ENCODE results near the gene PI4K2A.
"Not testable (repeated sequence)": the region's sequence is repeated elsewhere in the genome, so short reads cannot be mapped to it uniquely, and the experiment has no call there.

PI4K2A gene

DNA sequence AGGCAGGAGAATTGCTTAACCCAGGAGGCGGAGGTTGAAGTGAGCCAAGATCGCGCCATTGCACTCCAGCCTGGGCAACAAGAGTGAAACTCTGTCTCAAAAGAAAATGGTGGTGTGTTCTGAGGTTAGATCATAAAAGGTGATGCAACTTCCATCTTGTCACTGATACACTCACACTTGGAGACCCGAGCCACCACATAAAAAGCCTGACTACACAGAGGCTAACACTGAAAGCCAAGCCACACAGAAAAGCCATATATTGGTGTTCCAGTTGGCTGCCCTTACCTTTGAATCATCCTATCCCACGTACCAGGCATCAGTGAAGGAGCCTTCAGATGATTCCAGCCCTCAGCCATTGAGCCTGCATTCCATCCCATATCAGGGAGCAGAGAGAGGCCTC is 11.2 kb upstream of the PI4K2A start:
- Histone ChIP-seq H3K27me3 (ENCODE audit: control insufficient read depth in 5 of 5, insufficient read depth in 4 of 5, low read length in 5 of 5) (no peaks in the 10 kb centered on the region), H3K9me3 (ENCODE audit: control insufficient read depth in 5 of 5, low read length in 5 of 5) (no peaks in the 10 kb centered on the region), H3K27ac (ENCODE audit: low read depth, low read length) (no peak overlapping the region), H3K4me1 (ENCODE audit: control insufficient read depth in 5 of 5, insufficient read depth in 5 of 5, low read length in 5 of 5) (peaks cover 0 to 15% (median 13%) of the 10 kb centered on the region in 5 donors), H3K4me3 (ENCODE audit: low read depth in 1 of 5, low read length in 5 of 5) (no peak overlapping the region), H3K36me3 (ENCODE audit: control insufficient read depth in 5 of 5, insufficient read depth in 5 of 5, low read length in 5 of 5) (no peaks in the 10 kb centered on the region), H3K9ac (ENCODE audit: low read length in 5 of 5) (no peak overlapping the region)

GRCh38 chr10:97631098-97631497 is 9.4 kb upstream of the PI4K2A start:
- no peak overlapping the region for H3K9ac ChIP-seq (ENCODE audit: low read length in 5 of 5)
- no peak overlapping the region for H3K4me3 ChIP-seq (ENCODE audit: low read depth in 1 of 5, low read length in 5 of 5)
- H3K27ac ChIP-seq (ENCODE audit: low read depth, low read length) = no peak overlapping the region
- H3K4me1 ChIP-seq (ENCODE audit: control insufficient read depth in 5 of 5, insufficient read depth in 5 of 5, low read length in 5 of 5) = peaks cover 0 to 15% (median 13%) of the 10 kb centered on the region in 5 donors
- H3K27me3 ChIP-seq (ENCODE audit: control insufficient read depth in 5 of 5, insufficient read depth in 4 of 5, low read length in 5 of 5) = no peaks in the 10 kb centered on the region
- H3K9me3 ChIP-seq (ENCODE audit: control insufficient read depth in 5 of 5, low read length in 5 of 5) = no peaks in the 10 kb centered on the region
- H3K36me3 ChIP-seq (ENCODE audit: control insufficient read depth in 5 of 5, insufficient read depth in 5 of 5, low read length in 5 of 5) = no peaks in the 10 kb centered on the region

DNA sequence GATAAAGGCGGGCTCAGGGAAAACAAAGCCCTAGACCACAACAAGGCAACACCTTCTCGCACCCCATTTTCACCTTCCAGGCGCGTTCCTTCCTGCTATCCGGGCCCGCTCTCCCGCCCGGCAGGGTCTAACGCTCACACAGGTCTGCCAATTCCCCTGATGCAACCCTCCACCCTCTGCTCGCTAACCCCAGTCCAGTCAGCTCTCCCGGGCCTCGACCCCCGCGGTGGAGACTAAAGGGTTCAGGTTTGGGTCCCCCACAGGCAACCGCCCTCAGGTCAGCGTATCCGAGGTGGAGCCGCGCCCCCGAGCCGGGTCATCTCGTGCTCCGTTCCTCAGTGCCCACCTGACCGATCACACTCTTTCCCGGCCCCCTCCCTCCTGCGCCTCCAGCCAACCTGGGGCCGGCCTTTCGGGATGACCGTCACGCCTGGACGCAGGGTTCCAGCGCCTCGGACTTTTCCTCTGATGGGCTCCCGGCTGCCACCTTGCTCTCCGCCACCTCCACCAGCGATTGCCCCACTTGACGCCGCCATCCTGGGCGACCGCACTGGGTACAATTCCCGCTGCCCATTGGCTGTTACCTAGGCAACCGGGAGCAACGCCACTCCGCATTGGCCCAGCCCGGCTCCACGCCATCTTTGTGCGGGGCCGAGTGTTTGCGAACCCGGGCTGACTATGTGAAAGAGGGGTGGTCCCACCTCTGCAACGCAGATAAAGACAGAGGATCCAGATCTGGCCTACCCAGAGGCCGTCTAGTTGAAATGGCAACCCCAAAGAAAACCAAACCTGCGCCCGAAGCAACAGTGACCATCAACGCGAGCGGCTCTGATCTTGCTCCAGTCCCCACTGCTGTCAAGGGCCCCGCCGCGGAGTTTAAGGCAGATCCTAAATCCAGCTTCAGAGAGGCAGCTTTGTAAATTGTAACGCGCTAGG is 7.3 kb upstream of the PI4K2A start, which contains the start of gene MORN4:
MORN4 (minus strand) TSS at position 552 of the 936 bp plus-strand sequence. CDS start 13,847 bp downstream, outside the sequence.
- peak within 1 kb of the TSS; percentile 82 to 94 (median 89) for H3K4me3 ChIP-seq (ENCODE audit: low read depth in 1 of 5, low read length in 5 of 5)
- H3K27ac ChIP-seq (ENCODE audit: low read depth, low read length) = peak within 1 kb of the TSS; percentile 23
- H3K9me3 ChIP-seq (ENCODE audit: control insufficient read depth in 5 of 5, low read length in 5 of 5) = no peaks in the 10 kb centered on the region
- H3K9ac ChIP-seq (ENCODE audit: low read length in 5 of 5) = peak within 1 kb of the TSS; percentile 19 to 78 (median 51)
- H3K27me3 ChIP-seq (ENCODE audit: control insufficient read depth in 5 of 5, insufficient read depth in 4 of 5, low read length in 5 of 5) = no peaks in the 10 kb centered on the region
- peaks cover 0 to 15% (median 13%) of the 10 kb centered on the region in 5 donors for H3K4me1 ChIP-seq (ENCODE audit: control insufficient read depth in 5 of 5, insufficient read depth in 5 of 5, low read length in 5 of 5)
- H3K36me3 ChIP-seq (ENCODE audit: control insufficient read depth in 5 of 5, insufficient read depth in 5 of 5, low read length in 5 of 5) = no peaks in the 10 kb centered on the region

DNA sequence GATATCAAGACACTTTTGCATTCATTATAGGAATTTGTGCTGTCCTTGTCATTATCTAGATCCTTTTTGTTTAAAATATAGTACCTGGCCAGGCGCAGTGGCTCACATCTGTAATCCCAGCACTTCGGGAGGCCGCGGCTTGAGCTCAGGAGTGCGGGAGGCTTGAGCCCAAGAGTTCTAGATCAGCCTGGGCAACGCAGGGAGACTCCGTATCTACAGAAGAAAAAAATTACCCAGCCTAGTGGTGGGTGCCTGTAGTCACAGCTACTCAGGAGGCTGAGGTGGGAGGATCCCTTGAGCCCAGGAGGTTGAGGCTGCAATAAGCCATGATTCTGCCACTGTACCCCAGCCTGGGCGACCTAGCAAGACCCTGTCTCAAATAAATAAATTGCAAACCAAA is 6.5 kb upstream of the PI4K2A start:
- Histone ChIP-seq H3K9me3 (ENCODE audit: control insufficient read depth in 5 of 5, low read length in 5 of 5) (no peaks in the 10 kb centered on the region), H3K27ac (ENCODE audit: low read depth, low read length) (no peak overlapping the region), H3K36me3 (ENCODE audit: control insufficient read depth in 5 of 5, insufficient read depth in 5 of 5, low read length in 5 of 5) (no peaks in the 10 kb centered on the region), H3K4me1 (ENCODE audit: control insufficient read depth in 5 of 5, insufficient read depth in 5 of 5, low read length in 5 of 5) (peaks cover 0 to 15% (median 13%) of the 10 kb centered on the region in 5 donors), H3K4me3 (ENCODE audit: low read depth in 1 of 5, low read length in 5 of 5) (peak overlapping the region; percentile 82 to 94 (median 89)), H3K27me3 (ENCODE audit: control insufficient read depth in 5 of 5, insufficient read depth in 4 of 5, low read length in 5 of 5) (no peaks in the 10 kb centered on the region), H3K9ac (ENCODE audit: low read length in 5 of 5) (peak overlapping the region in 2 of 5 donors; percentile 61 to 78)

DNA sequence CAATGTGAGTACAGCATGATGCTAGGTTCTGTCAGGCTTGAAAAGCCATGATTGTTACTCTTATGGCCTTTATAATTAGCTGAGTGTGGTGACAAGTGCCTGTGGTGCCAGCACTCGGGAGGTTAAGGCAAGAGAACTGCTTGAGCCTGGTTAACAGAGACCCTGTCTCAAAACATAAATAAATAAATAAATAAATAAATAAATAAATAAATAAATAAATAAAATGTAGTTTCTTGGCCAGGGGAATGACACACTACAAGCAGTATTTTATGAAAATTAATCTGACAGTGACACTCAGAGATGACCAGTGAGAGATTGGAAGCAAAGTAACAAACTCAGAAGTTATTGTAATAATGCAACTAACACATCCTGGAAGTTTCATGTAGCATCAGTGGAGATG is 4.9 kb upstream of the PI4K2A start:
- Histone ChIP-seq H3K36me3 (ENCODE audit: control insufficient read depth in 5 of 5, insufficient read depth in 5 of 5, low read length in 5 of 5) (no peaks in the 10 kb centered on the region), H3K4me1 (ENCODE audit: control insufficient read depth in 5 of 5, insufficient read depth in 5 of 5, low read length in 5 of 5) (peaks cover 0 to 16% (median 14%) of the 10 kb centered on the region in 5 donors), H3K9ac (ENCODE audit: low read length in 5 of 5) (no peak overlapping the region), H3K9me3 (ENCODE audit: control insufficient read depth in 5 of 5, low read length in 5 of 5) (no peaks in the 10 kb centered on the region), H3K27ac (ENCODE audit: low read depth, low read length) (no peak overlapping the region), H3K4me3 (ENCODE audit: low read depth in 1 of 5, low read length in 5 of 5) (no peak overlapping the region), H3K27me3 (ENCODE audit: control insufficient read depth in 5 of 5, insufficient read depth in 4 of 5, low read length in 5 of 5) (no peaks in the 10 kb centered on the region)

GRCh38 chr10:97639090-97639489 is 1.4 kb upstream of the PI4K2A start:
- H3K27ac ChIP-seq (ENCODE audit: low read depth, low read length); H3K36me3 ChIP-seq (ENCODE audit: control insufficient read depth in 5 of 5, insufficient read depth in 5 of 5, low read length in 5 of 5); H3K9me3 ChIP-seq (ENCODE audit: control insufficient read depth in 5 of 5, low read length in 5 of 5); H3K4me3 ChIP-seq (ENCODE audit: low read depth in 1 of 5, low read length in 5 of 5); H3K9ac ChIP-seq (ENCODE audit: low read length in 5 of 5); H3K27me3 ChIP-seq (ENCODE audit: control insufficient read depth in 5 of 5, insufficient read depth in 4 of 5, low read length in 5 of 5): not testable (repeated sequence)
- peaks cover 2 to 17% (median 12%) of the 10 kb centered on the region in 5 donors for H3K4me1 ChIP-seq (ENCODE audit: control insufficient read depth in 5 of 5, insufficient read depth in 5 of 5, low read length in 5 of 5)

DNA sequence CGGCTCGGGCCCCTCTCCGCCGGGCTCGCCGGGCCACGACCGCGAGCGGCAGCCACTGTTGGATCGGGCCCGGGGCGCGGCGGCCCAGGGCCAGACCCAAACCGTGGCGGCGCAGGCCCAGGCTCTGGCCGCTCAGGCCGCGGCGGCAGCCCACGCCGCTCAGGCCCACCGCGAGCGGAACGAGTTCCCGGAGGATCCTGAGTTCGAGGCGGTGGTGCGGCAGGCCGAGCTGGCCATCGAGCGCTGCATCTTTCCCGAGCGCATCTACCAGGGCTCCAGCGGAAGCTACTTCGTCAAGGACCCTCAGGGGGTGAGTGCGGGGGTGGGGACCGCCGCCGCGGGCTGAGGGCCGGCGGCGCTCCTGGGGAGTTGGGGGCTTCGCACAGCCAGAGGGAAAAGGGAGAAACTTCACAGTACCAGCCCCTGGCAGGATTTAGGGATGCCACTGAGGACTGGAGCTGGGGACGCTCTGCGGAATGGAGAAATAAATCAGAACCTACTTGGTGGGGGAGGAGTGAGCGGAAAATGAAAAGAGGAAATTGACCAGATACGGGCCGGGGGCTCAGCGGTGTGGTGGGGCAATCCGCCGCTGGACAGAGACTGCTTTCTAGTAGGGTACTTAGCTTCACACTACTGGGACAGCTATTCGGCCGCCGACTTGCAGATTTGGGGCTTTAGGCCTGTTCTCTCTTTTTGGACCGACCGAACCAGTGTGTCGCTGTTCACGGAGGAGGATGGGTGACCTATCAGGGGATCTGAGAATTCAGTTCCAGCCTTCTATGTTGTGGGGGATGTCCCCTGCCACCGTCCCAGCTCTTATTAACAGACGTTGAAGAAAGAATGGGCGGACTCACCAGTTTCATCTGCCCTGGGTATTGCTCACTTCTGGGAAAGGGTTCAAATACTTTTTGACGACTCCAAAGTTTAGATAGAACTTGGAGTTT is 669 bp downstream of the PI4K2A start:
- Histone ChIP-seq H3K9ac (ENCODE audit: low read length in 5 of 5) (peak overlapping the region; percentile 68 to 92 (median 86)), H3K4me3 (ENCODE audit: low read depth in 1 of 5, low read length in 5 of 5) (peak overlapping the region; percentile 76 to 88 (median 84))

DNA sequence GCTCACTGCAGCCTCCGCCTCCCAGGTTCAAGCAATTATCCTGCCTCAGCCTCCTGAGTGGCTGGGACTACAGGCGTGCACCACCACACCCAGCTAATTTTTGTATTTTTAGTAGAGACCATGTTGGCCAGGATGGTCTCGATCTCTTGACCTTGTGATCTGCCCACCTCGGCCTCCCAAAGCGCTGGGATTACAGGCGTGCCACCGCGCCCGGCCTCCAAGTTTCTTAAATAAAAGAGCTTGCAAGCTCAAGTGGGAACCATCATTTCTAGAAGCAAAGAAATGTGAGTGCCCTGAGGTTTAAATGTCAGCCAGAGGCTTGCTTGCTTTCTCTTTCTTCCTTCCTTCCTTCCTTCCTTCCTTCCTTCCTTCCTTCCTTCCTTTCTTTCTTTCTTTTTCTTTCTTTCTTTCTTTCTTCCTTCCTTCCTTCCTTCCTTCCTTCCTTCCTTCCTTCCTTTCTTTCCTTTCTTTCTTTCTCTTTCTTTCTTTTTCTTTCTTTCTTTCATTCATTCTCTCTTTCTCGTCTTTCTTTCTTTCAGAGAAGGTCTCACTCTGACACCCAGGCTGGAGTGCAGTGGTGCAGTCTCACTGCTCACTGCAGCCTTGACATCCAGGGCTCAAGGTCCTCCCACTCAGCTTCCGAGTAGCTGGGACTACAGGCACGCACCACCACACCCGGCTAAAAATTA is 2.1 kb downstream of the PI4K2A start:
- H3K27me3 ChIP-seq (ENCODE audit: control insufficient read depth in 5 of 5, insufficient read depth in 4 of 5, low read length in 5 of 5); H3K9me3 ChIP-seq (ENCODE audit: control insufficient read depth in 5 of 5, low read length in 5 of 5); H3K27ac ChIP-seq (ENCODE audit: low read depth, low read length); H3K4me3 ChIP-seq (ENCODE audit: low read depth in 1 of 5, low read length in 5 of 5): not testable (repeated sequence)
- peaks cover 9 to 14% (median 10%) of the 10 kb centered on the region in 5 donors for H3K36me3 ChIP-seq (ENCODE audit: control insufficient read depth in 5 of 5, insufficient read depth in 5 of 5, low read length in 5 of 5)
- peaks cover 2 to 20% (median 16%) of the 10 kb centered on the region in 5 donors for H3K4me1 ChIP-seq (ENCODE audit: control insufficient read depth in 5 of 5, insufficient read depth in 5 of 5, low read length in 5 of 5)
- H3K9ac ChIP-seq (ENCODE audit: low read length in 5 of 5) = peak overlapping the region in 1 of 5 donors; percentile 40

More for the DNA sequence above, 669 bp downstream of the PI4K2A start:
- peak overlapping the region; percentile 84 for H3K27ac ChIP-seq (ENCODE audit: low read depth, low read length)
- H3K27me3 ChIP-seq (ENCODE audit: control insufficient read depth in 5 of 5, insufficient read depth in 4 of 5, low read length in 5 of 5) = no peaks in the 10 kb centered on the region
- no peaks in the 10 kb centered on the region for H3K9me3 ChIP-seq (ENCODE audit: control insufficient read depth in 5 of 5, low read length in 5 of 5)
- H3K36me3 ChIP-seq (ENCODE audit: control insufficient read depth in 5 of 5, insufficient read depth in 5 of 5, low read length in 5 of 5) = peaks cover 9 to 14% (median 10%) of the 10 kb centered on the region in 5 donors
- peaks cover 2 to 17% (median 12%) of the 10 kb centered on the region in 5 donors for H3K4me1 ChIP-seq (ENCODE audit: control insufficient read depth in 5 of 5, insufficient read depth in 5 of 5, low read length in 5 of 5)

GRCh38 chr10:97643441-97643985 is 3.0 kb downstream of the PI4K2A start:
- Histone ChIP-seq H3K9ac (ENCODE audit: low read length in 5 of 5) (peak overlapping the region in 1 of 5 donors; percentile 14), H3K27me3 (ENCODE audit: control insufficient read depth in 5 of 5, insufficient read depth in 4 of 5, low read length in 5 of 5) (no peaks in the 10 kb centered on the region), H3K27ac (ENCODE audit: low read depth, low read length) (no peak overlapping the region), H3K4me1 (ENCODE audit: control insufficient read depth in 5 of 5, insufficient read depth in 5 of 5, low read length in 5 of 5) (peaks cover 2 to 28% (median 22%) of the 10 kb centered on the region in 5 donors), H3K4me3 (ENCODE audit: low read depth in 1 of 5, low read length in 5 of 5) (no peak overlapping the region), H3K9me3 (ENCODE audit: control insufficient read depth in 5 of 5, low read length in 5 of 5) (no peaks in the 10 kb centered on the region), H3K36me3 (ENCODE audit: control insufficient read depth in 5 of 5, insufficient read depth in 5 of 5, low read length in 5 of 5) (peaks cover 9 to 14% (median 10%) of the 10 kb centered on the region in 5 donors)

Data from subcutaneous abdominal adipose tissue (tissue), 5 donors.